GM21786 (cell line): ENCODE results near the gene MDP1.
"Not testable (repeated sequence)": the region's sequence is repeated elsewhere in the genome, so short reads cannot be mapped to it uniquely, and the experiment has no call there.

Experiments
- ATAC-seq: cut with Tn5 transposase; IDR thresholded peaks from one replicate; pipeline ENCODE4 v1.9.1; 2021; ENCODE audit not compliant: unreplicated experiment

The MDP1 gene

DNA sequence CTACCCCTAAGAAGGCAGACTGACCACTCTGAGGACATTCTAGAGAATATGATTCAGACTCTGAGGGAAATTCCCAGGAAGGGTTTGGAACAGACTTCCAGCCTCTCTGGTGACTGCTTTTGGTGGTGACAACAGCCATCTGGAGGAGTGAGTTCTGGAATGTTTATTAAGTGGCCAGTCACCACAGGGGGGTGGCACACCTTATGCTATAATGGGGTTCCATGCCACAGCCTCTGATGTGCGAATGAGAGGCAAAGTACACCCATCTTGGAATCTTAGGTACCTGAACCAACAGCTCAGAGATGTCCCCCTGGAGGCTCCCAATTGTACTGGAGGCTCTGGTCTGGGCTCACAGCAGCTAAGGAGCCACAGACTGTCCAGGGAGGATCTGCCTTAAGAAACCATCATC, 36.0 kb upstream of the MDP1 start:
- ATAC-seq, result no peak

- ATAC-seq, result no peak
These were observed 34.5 kb upstream of the MDP1 start for GRCh38 chr14:24250354-24250753.

- ATAC-seq, result no peak
These were observed 33.6 kb upstream of the MDP1 start for GRCh38 chr14:24249230-24250021.

DNA sequence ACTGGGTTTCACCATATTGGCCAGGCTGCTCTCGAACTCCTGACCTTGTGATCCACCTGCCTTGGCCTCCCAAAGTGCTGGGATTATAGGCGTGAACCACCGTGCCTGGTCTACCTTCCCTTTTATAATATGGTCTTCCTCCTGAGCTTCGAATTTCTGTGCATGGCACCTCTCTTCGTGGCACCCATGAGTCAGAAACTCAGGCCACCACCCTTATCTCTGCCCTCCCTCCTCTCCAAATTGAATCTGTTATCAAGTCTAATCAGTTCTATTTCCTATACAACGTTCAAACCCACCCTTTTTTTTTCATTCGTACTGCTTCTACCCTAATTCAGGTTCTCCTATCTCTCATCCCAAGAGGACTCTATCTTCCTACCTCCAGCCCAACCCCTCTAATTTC, 31.6 kb upstream of the MDP1 start:
- no peak for ATAC-seq

DNA sequence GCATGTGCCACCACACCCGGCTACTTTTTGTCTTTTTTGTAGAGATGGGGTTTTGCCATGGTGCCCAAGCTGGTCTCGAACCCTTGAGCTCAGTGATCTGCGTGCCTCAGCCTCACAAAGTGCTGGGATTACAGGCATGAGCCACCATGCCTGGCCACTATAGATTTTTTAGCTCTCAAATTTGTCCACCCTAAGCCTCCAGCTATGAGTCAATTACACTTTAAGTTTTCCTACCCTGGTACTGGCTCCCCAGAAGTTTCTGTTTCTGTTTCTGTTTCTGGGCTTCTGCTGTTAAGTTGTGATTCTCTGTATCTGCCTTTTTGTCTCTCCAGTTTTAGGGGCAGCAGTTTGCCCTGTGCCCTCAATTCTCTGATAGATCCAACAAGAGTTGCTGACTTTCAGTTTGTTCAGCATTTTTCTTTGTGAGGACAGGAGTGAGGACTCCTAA, 30.9 kb upstream of the MDP1 start:
- ATAC-seq, result no peak

GRCh38 chr14:24245350-24245749, 29.5 kb upstream of the MDP1 start:
- not testable (repeated sequence) for ATAC-seq

- ATAC-seq, result no peak
These were observed 27.5 kb upstream of the MDP1 start for GRCh38 chr14:24243336-24243836.

DNA sequence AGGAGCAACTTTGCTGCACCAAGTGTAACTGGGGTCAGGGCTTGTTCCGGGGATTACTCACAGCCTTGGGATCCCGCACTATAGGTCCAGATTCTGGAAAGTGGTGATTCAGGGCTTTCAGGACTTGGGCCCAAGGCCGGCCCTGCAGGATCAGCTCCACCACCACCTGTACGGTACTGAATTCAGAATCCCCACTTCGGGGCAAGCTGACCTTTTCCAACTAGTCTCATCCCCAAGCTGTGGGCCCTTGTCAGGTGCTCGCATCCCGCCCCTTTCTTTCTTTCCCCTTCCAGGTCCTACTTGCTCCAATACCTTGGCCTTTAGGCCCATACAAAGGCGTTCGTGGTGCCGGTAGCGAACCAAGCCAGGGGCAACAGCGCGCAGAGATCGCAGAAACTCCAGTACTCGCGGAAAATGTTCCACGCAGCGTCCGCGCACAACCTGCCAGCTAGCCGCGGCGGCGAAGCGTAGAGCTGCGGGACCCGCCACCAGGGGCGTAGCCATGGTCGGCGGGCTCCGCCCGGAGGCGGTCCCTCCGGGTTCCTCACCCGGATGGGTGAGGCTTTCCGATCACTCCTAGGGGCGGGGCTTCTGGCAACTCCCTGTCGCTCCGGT, 26.1 kb upstream of the MDP1 start:
- ATAC-seq, result peak; percentile 75

GRCh38 chr14:24240110-24240918, 24.4 kb upstream of the MDP1 start:
- no peak for ATAC-seq

GRCh38 chr14:24238527-24239037, 22.7 kb upstream of the MDP1 start:
- ATAC-seq, result no peak

DNA sequence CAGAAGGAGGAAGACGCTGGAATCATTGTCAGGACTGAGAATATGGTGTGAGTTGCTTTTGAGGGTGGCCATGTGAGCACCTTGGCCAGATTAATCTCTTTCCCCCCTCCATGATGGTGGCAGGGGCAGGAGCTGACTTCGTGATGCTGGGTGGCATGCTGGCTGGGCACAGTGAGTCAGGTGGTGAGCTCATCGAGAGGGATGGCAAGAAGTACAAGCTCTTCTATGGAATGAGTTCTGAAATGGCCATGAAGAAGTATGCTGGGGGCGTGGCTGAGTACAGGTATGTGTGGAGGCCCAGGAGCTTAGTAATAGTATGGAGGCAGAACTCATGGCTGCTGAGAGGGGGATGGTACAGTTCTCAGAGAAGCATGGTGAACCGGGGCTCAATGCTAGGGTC, 22.3 kb upstream of the MDP1 start:
- ATAC-seq, result no peak

- no peak for ATAC-seq
These were observed 21.6 kb upstream of the MDP1 start for GRCh38 chr14:24237463-24237955.

- no peak for ATAC-seq
These were observed 21.0 kb upstream of the MDP1 start for GRCh38 chr14:24236689-24237462.

- ATAC-seq, result no peak
These were observed 20.2 kb upstream of the MDP1 start for GRCh38 chr14:24235804-24236688.

GRCh38 chr14:24234095-24235005, 18.5 kb upstream of the MDP1 start:
- ATAC-seq, result no peak

DNA sequence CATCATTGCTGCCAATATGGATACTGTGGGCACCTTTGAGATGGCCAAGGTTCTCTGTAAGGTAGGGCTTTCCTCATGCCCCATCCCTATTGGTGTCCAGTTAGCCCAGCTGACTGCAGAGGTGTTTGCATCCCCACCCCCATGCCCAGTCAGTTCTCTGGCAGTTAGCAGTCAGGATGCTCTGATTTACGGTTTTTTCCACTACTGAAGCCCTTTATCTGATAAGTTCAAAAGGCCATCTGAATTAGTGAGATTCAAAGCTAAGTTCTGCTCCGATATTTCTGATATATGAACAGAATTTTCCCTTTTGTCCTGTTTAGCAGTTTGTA, 17.6 kb upstream of the MDP1 start:
- ATAC-seq, result no peak

GRCh38 chr14:24232645-24233537, 17.0 kb upstream of the MDP1 start, which contains the start of gene GMPR2:
Gene GMPR2 (plus strand): TSS chr14:24232929. CDS start chr14:24233254, 325 bp downstream.
- peak; percentile 64 for ATAC-seq
